ENCODE data around the gene PARP4. TPM values are rescaled to one million over a fixed set of nuclear protein-coding genes. Genes with fewer than 3 reads are reported as not detected.
"Not testable (repeated sequence)": the region's sequence is repeated elsewhere in the genome, so short reads cannot be mapped to it uniquely, and the experiment has no call there.

PARP4 gene
- total RNA-seq, 2 experiments from 2014 or later, result 29.5 to 29.6 TPM

DNA sequence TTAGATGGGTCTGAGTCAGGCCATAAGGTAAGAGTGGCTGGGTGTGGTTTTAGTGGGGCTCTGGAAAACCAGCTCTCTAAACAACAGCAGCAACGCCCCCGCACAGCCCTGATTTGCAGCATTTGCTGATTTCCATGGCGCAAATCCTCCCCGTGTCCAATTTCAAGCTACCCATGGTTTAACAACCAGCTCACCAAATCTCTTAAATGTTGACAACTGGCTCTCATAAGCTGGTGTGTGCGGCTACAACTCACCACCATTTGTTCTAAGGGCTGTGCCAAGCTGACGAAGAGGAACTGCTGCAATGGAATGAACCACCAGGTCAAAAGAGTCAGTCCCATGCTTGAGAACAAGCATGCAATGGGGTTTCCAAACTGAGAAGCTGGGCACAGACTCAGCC lies 22.9 kb downstream of the PARP4 start:
- peaks cover 97% of the 10 kb centered on the region for H3K36me3 Mint-ChIP-seq (ENCODE audit: low read depth)
- TF ChIP-seq, protein P1, sequence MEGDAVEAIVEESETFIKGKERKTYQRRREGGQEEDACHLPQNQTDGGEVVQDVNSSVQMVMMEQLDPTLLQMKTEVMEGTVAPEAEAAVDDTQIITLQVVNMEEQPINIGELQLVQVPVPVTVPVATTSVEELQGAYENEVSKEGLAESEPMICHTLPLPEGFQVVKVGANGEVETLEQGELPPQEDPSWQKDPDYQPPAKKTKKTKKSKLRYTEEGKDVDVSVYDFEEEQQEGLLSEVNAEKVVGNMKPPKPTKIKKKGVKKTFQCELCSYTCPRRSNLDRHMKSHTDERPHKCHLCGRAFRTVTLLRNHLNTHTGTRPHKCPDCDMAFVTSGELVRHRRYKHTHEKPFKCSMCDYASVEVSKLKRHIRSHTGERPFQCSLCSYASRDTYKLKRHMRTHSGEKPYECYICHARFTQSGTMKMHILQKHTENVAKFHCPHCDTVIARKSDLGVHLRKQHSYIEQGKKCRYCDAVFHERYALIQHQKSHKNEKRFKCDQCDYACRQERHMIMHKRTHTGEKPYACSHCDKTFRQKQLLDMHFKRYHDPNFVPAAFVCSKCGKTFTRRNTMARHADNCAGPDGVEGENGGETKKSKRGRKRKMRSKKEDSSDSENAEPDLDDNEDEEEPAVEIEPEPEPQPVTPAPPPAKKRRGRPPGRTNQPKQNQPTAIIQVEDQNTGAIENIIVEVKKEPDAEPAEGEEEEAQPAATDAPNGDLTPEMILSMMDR (IDR thresholded peaks at IDR 0.05), result no peak

DNA sequence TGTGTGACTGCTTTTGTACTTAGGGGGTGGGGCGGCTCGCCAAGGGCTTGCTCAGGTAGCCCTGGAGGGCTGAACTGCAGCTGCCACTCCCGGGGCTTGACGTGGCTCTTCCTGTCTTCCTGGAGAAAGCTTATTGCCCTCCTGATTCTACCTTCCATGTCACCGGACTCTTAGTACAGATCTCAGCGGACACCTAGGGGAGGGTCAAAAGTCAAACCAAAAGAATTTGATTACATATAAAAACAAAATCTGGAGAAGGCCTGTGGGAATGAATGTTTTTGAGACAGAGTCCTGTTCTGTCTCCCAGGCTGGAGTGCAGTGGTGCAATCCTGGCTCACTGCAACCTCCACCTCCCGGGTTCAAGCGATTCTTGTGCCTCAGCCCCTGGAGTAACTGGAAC lies 24.5 kb downstream of the PARP4 start:
- H3K36me3 ChIP-seq (ENCODE audit: insufficient read depth, low read length), result peaks cover 81% of the 10 kb centered on the region
- not testable (repeated sequence) for H3K27ac Mint-ChIP-seq
- H3K36me3 Mint-ChIP-seq (ENCODE audit: low read depth), result peaks cover 96% of the 10 kb centered on the region

More for the DNA sequence above, 22.9 kb downstream of the PARP4 start:
- POLR2A ChIA-PET, result no interaction called here
- H3K27ac ChIP-seq (ENCODE audit: low read depth in 1 of 2, low read length in 2 of 2), result no peak overlapping the region
- no peaks in the 10 kb centered on the region for H3K27me3 ChIP-seq (ENCODE audit: control insufficient read depth in 1 of 2, insufficient read depth in 2 of 2, low read length in 2 of 2)
- no peaks in the 10 kb centered on the region for H3K4me1 ChIP-seq (ENCODE audit: insufficient read depth, low read length)
- H3K9me3 ChIP-seq (ENCODE audit: control insufficient read depth in 1 of 2, insufficient read depth in 1 of 2, low read length in 2 of 2), result no peaks in the 10 kb centered on the region
- no peak overlapping the region for H3K4me3 Mint-ChIP-seq
- ATAC-seq (ENCODE audit: poor library complexity), result no peak
- H3K4me3 ChIP-seq (ENCODE audit: low read length), result no peak overlapping the region
- H3K36me3 ChIP-seq (ENCODE audit: insufficient read depth, low read length), result peaks cover 83% of the 10 kb centered on the region
- no peaks in the 10 kb centered on the region for H3K9me3 Mint-ChIP-seq
- H3K27ac Mint-ChIP-seq, result no peak overlapping the region
- no peaks in the 10 kb centered on the region for H3K4me1 Mint-ChIP-seq (ENCODE audit: low read depth)
- CTCF ChIA-PET, result no interaction called here
- no peak for DNase-seq
- H3K27me3 Mint-ChIP-seq, result no peaks in the 10 kb centered on the region
- intact Hi-C loops (cut with DNase I, micrococcal nuclease), result loop anchor here in 1 of 2 experiments (10.0 kb wide), 1 partner anchor 195 kb away; no protein-coding TSS in a partner anchor

DNA sequence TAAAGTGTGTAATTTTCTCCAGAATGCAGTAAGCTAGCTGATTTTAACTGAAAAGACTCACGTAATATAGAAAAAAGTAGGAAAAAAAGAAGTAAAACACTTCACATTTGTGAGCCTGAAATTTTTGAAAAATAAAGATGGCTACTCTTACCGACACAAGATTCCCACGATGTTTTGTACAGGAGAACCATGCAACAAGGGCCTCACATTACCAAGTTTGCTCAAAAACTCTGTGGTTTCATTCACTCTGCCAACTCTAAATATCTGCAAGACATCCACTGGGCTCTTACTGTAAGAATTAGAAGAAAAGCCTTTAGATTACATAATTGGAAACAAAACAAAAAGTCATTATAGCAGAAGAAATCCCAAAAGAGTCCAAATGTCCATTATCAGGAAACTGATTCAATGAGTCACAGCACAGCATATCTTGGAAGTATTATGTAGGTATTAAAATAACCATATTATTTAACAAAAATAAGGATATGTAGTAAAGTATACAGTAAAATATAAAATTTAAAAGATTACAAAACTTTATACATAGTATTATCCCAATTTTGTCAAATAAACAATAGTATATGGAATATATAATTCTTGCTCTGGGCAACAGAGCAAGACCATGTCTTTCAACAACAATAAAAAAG lies 26.4 kb downstream of the PARP4 start:
- POLR2A ChIA-PET; H3K4me1 Mint-ChIP-seq (ENCODE audit: low read depth); H3K9me3 ChIP-seq (ENCODE audit: control insufficient read depth in 1 of 2, insufficient read depth in 1 of 2, low read length in 2 of 2); H3K4me3 Mint-ChIP-seq; H3K9me3 Mint-ChIP-seq; H3K27ac Mint-ChIP-seq; DNase-seq; H3K27me3 ChIP-seq (ENCODE audit: control insufficient read depth in 1 of 2, insufficient read depth in 2 of 2, low read length in 2 of 2); CTCF ChIA-PET; H3K4me1 ChIP-seq (ENCODE audit: insufficient read depth, low read length); H3K4me3 ChIP-seq (ENCODE audit: low read length); H3K27ac ChIP-seq (ENCODE audit: low read depth in 1 of 2, low read length in 2 of 2); ATAC-seq (ENCODE audit: poor library complexity); H3K27me3 Mint-ChIP-seq: not testable (repeated sequence)
- intact Hi-C loops (cut with DNase I, micrococcal nuclease), result loop anchor here in 1 of 2 experiments (10.0 kb wide), 1 partner anchor 191 kb away; no protein-coding TSS in a partner anchor
- H3K36me3 ChIP-seq (ENCODE audit: insufficient read depth, low read length), result peaks cover 79% of the 10 kb centered on the region
- peaks cover 95% of the 10 kb centered on the region for H3K36me3 Mint-ChIP-seq (ENCODE audit: low read depth)

More for the DNA sequence above, 24.5 kb downstream of the PARP4 start:
- H3K4me3 Mint-ChIP-seq; H3K4me1 ChIP-seq (ENCODE audit: insufficient read depth, low read length); H3K9me3 Mint-ChIP-seq; H3K27ac ChIP-seq (ENCODE audit: low read depth in 1 of 2, low read length in 2 of 2); CTCF ChIA-PET; H3K9me3 ChIP-seq (ENCODE audit: control insufficient read depth in 1 of 2, insufficient read depth in 1 of 2, low read length in 2 of 2); DNase-seq; H3K27me3 Mint-ChIP-seq; H3K4me1 Mint-ChIP-seq (ENCODE audit: low read depth); H3K4me3 ChIP-seq (ENCODE audit: low read length); ATAC-seq (ENCODE audit: poor library complexity); POLR2A ChIA-PET; H3K27me3 ChIP-seq (ENCODE audit: control insufficient read depth in 1 of 2, insufficient read depth in 2 of 2, low read length in 2 of 2): not testable (repeated sequence)
- intact Hi-C loops (cut with DNase I, micrococcal nuclease), result loop anchor here in 1 of 2 experiments (10.0 kb wide), 1 partner anchor 193 kb away; no protein-coding TSS in a partner anchor

DNA sequence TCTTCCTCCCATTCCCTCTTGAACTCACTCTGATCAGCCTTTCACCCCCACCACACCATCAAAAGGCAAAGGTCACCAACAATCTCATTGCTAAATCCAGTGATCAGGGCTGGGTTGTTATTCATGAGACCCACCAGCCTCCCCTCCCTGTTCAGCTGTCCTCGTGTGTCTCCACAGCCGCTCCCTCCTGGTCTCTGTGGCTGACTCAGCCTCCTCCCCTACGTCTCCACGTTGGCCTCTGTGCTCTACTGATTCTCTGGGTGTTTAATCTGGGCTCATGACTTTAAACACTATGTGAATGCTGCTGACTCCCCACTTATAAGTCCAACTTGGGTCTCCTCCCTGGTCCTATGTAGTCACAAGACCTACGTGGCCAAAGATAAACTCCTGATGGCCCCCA lies 38.9 kb downstream of the PARP4 start:
- Histone ChIP-seq H3K36me3 (ENCODE audit: insufficient read depth, low read length) (peaks cover 79% of the 10 kb centered on the region), H3K4me1 (ENCODE audit: insufficient read depth, low read length) (no peaks in the 10 kb centered on the region), H3K4me3 (ENCODE audit: low read length) (no peak overlapping the region), H3K27me3 (ENCODE audit: control insufficient read depth in 1 of 2, insufficient read depth in 2 of 2, low read length in 2 of 2) (no peaks in the 10 kb centered on the region), H3K27ac (ENCODE audit: low read depth in 1 of 2, low read length in 2 of 2) (no peak overlapping the region), H3K9me3 (ENCODE audit: control insufficient read depth in 1 of 2, insufficient read depth in 1 of 2, low read length in 2 of 2) (no peaks in the 10 kb centered on the region)
- Mint-ChIP-seq H3K4me3 (no peak overlapping the region), H3K36me3 (ENCODE audit: low read depth) (peaks cover 96% of the 10 kb centered on the region), H3K27ac (peak overlapping the region; percentile 20), H3K27me3 (no peaks in the 10 kb centered on the region), H3K4me1 (ENCODE audit: low read depth) (no peaks in the 10 kb centered on the region), H3K9me3 (no peaks in the 10 kb centered on the region)
- ATAC-seq (ENCODE audit: poor library complexity), result no peak
- CTCF ChIA-PET, result no interaction called here
- intact Hi-C loops (cut with DNase I, micrococcal nuclease), result no loop called here
- POLR2A ChIA-PET, result no interaction called here
- TF ChIP-seq, protein P1 (IDR thresholded peaks at IDR 0.05), result no peak
- DNase-seq, result no peak

DNA sequence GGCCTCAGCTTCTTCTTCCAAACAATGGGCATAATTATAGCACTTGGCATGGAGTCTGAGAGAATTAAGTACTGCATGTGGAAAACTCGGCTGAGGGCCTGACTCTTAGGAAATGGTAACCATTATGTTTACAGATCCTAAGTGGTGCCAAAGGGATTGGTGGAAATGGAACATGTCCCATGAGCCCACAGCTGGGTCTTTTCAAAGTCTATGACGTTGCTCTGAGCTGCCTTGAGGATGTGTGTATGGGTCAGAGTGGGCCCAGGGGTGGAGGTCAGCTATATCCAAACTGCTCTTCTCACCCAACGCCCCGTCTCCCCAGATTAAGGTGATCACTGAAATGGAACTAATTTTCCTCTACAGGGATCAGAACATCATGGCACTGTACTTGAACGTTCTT lies 40.4 kb downstream of the PARP4 start:
- CTCF ChIA-PET, H3K27ac Mint-ChIP-seq: not testable (repeated sequence)

More for the DNA sequence above, 40.4 kb downstream of the PARP4 start:
- ATAC-seq (ENCODE audit: poor library complexity); POLR2A ChIA-PET; intact Hi-C loops (cut with DNase I, micrococcal nuclease); H3K4me1 Mint-ChIP-seq (ENCODE audit: low read depth); H3K27me3 ChIP-seq (ENCODE audit: control insufficient read depth in 1 of 2, insufficient read depth in 2 of 2, low read length in 2 of 2); H3K27ac ChIP-seq (ENCODE audit: low read depth in 1 of 2, low read length in 2 of 2); H3K4me3 ChIP-seq (ENCODE audit: low read length); H3K27me3 Mint-ChIP-seq; DNase-seq; H3K9me3 ChIP-seq (ENCODE audit: control insufficient read depth in 1 of 2, insufficient read depth in 1 of 2, low read length in 2 of 2); H3K9me3 Mint-ChIP-seq; H3K4me3 Mint-ChIP-seq; H3K4me1 ChIP-seq (ENCODE audit: insufficient read depth, low read length): not testable (repeated sequence)
- H3K36me3 Mint-ChIP-seq (ENCODE audit: low read depth), result peaks cover 99% of the 10 kb centered on the region
- H3K36me3 ChIP-seq (ENCODE audit: insufficient read depth, low read length), result peaks cover 76% of the 10 kb centered on the region

Data from CD4-positive, alpha-beta T cell (primary cell).